ENCODE measurements around the gene PRUNE2.

- TF ChIP-seq CTCF (optimal IDR thresholded peaks at IDR 0.05 in 1 of 3, IDR thresholded peaks at IDR 0.05 in 1 of 3, conservative IDR thresholded peaks at IDR 0.05 in 1 of 3; ENCODE audit: extremely low read depth in 1 of 3, insufficient read depth in 2 of 3, low read length in 3 of 3) (no peak), EZH2 (IDR thresholded peaks at IDR 0.05; ENCODE audit: low read length) (no peak)
These were observed 14.6 kb downstream of the PRUNE2 start for GRCh38 chr9:76891279-76891678.

Data from keratinocyte (primary cell).